IPS-NIHi11 (cell line): ENCODE measurements around the gene ANP32E.
A peak's percentile ranks its signal among the peaks of the same experiment; 100 is the strongest.
"Not testable (repeated sequence)": the region's sequence is repeated elsewhere in the genome, so short reads cannot be mapped to it uniquely, and the experiment has no call there.

Source experiments
- DNase-seq: peaks from one replicate; pipeline ENCODE4 v3.0.0; 2012; ENCODE audit warnings: mixed read lengths, low spot score

The ANP32E gene

GRCh38 chr1:150213170-150214098, 22.5 kb downstream of the ANP32E start:
- DNase-seq: peak; percentile 95

GRCh38 chr1:150212070-150212469, 23.8 kb downstream of the ANP32E start:
- no peak for DNase-seq

- DNase-seq: no peak
Observed at GRCh38 chr1:150210706-150211105, 25.2 kb downstream of the ANP32E start.

GRCh38 chr1:150210091-150210490, 25.8 kb downstream of the ANP32E start:
- DNase-seq: no peak

GRCh38 chr1:150208460-150208859, 27.5 kb downstream of the ANP32E start:
- DNase-seq: not testable (repeated sequence)

- no peak for DNase-seq
Observed at GRCh38 chr1:150207281-150207971, 28.5 kb downstream of the ANP32E start.

GRCh38 chr1:150196417-150196816, 39.5 kb downstream of the ANP32E start:
- no peak for DNase-seq

GRCh38 chr1:150194381-150195031, 41.4 kb downstream of the ANP32E start:
- DNase-seq: no peak

GRCh38 chr1:150192012-150192411, 43.9 kb downstream of the ANP32E start:
- DNase-seq: no peak

GRCh38 chr1:150187560-150187931, 48.4 kb downstream of the ANP32E start:
- no peak for DNase-seq

- peak; percentile 62 for DNase-seq
Observed at GRCh38 chr1:150186789-150187559, 48.9 kb downstream of the ANP32E start.

- not testable (repeated sequence) for DNase-seq
Observed at GRCh38 chr1:150186438-150186788, 49.5 kb downstream of the ANP32E start.

GRCh38 chr1:150185481-150185880, 50.4 kb downstream of the ANP32E start:
- DNase-seq: no peak

- DNase-seq: no peak
Observed at GRCh38 chr1:150183061-150183460, 52.9 kb downstream of the ANP32E start.

GRCh38 chr1:150182247-150182646, 53.7 kb downstream of the ANP32E start:
- no peak for DNase-seq

GRCh38 chr1:150180474-150180873, 55.4 kb downstream of the ANP32E start:
- DNase-seq: no peak

GRCh38 chr1:150179867-150180266, 56.0 kb downstream of the ANP32E start:
- no peak for DNase-seq

GRCh38 chr1:150178548-150178947, 57.4 kb downstream of the ANP32E start:
- no peak for DNase-seq

- DNase-seq: no peak
Observed at GRCh38 chr1:150176593-150176992, 59.3 kb downstream of the ANP32E start.

GRCh38 chr1:150173141-150173585, 62.7 kb downstream of the ANP32E start:
- DNase-seq: no peak

GRCh38 chr1:150171801-150172200, 64.1 kb downstream of the ANP32E start:
- no peak for DNase-seq
